BE2C (cell line): ENCODE data around the gene CDH23.
A peak's percentile ranks its signal among the peaks of the same experiment; 100 is the strongest.

ENCODE experiments used
- DNase-seq: peaks from one replicate; pipeline ENCODE4 v3.0.0-alpha.2; 2020
- H3K27me3 ChIP-seq: fragments of 250-450 bp; sonication (Bioruptor Pico); 2 replicates; pipeline ENCODE4 v1.5.1; 2020; ENCODE audit warnings: mild to moderate bottlenecking
- H3K36me3 ChIP-seq: fragments of 250-450 bp; sonication (Bioruptor Pico); 2 replicates; pipeline ENCODE4 v1.5.1; 2020; ENCODE audit warnings: mild to moderate bottlenecking
- H3K4me1 ChIP-seq: fragments of 250-450 bp; sonication (Bioruptor Pico); 2 replicates; pipeline ENCODE4 v1.5.1; 2020
- H3K4me3 ChIP-seq: 2 replicates; pipeline ENCODE4 v1.5.1; 2011; ENCODE audit warnings: low read depth, low read length
- H3K9me3 ChIP-seq: fragments of 250-450 bp; sonication (Bioruptor Pico); 2 replicates; pipeline ENCODE4 v1.5.1; 2020
- TF ChIP-seq, protein P1 (sequence below): IDR thresholded peaks from 2 replicates; pipeline ENCODE4 v1.5.1; 2012; ENCODE audit warnings: mild to moderate bottlenecking, low read depth, low read length

Gene CDH23

DNA sequence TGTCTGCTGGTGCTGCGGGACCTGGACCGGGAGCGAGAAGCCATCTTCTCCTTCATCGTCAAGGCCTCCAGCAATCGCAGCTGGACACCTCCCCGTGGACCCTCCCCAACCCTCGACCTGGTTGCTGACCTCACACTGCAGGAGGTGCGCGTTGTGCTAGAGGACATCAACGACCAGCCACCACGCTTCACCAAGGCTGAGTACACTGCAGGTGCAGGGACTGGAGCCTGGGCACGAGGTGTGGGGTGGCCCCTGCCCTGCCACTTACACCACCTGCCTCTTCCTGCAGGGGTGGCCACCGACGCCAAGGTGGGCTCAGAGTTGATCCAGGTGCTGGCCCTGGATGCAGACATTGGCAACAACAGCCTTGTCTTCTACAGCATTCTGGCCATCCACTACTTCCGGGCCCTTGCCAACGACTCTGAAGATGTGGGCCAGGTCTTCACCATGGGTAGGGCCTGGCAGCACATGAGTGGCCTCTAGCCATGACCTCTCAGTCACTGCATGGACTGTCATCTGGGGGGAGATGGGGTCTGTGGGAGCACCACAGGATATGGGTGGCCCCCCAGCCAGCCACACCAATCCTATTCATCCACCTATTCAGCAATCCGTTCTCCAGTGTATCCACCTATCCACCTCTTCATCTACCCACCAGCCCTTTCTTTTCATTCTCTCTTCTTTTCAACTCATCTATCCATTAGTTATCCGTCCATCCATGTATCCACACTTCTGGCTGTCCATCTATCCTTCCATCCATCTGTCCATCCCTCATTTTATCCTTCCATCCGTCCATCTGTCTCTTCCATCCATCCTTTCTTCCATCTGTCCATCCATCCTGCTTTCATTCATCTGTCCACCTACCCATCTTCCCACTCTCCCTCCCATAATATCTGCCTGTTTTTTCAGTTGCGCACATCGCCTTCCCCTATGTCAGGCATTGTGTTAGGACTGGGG lies 411.1 kb downstream of the CDH23 start:
- TF ChIP-seq, protein P1, sequence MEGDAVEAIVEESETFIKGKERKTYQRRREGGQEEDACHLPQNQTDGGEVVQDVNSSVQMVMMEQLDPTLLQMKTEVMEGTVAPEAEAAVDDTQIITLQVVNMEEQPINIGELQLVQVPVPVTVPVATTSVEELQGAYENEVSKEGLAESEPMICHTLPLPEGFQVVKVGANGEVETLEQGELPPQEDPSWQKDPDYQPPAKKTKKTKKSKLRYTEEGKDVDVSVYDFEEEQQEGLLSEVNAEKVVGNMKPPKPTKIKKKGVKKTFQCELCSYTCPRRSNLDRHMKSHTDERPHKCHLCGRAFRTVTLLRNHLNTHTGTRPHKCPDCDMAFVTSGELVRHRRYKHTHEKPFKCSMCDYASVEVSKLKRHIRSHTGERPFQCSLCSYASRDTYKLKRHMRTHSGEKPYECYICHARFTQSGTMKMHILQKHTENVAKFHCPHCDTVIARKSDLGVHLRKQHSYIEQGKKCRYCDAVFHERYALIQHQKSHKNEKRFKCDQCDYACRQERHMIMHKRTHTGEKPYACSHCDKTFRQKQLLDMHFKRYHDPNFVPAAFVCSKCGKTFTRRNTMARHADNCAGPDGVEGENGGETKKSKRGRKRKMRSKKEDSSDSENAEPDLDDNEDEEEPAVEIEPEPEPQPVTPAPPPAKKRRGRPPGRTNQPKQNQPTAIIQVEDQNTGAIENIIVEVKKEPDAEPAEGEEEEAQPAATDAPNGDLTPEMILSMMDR, result no peak
- no peaks in the 10 kb centered on the region for H3K36me3 ChIP-seq
- no peaks in the 10 kb centered on the region for H3K9me3 ChIP-seq
- H3K27me3 ChIP-seq, result no peaks in the 10 kb centered on the region
- DNase-seq, result no peak
- H3K4me1 ChIP-seq, result peaks cover 8% of the 10 kb centered on the region
- H3K4me3 ChIP-seq, result no peak overlapping the region

DNA sequence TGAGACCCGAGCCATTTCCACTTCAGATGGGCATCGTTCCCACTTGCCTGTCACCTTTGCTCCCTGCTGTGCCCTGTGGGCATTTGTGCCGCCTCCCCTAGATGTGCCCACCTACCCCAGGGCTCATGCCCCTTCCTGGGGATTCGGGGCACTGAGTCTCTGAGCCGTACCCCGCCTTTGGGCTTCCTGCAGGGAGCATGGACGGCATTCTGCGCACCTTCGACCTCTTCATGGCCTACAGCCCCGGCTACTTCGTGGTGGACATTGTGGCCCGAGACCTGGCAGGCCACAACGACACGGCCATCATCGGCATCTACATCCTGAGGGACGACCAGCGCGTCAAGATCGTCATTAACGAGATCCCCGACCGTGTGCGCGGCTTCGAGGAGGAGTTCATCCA lies 412.9 kb downstream of the CDH23 start:
- TF ChIP-seq, protein P1, result no peak
- Histone ChIP-seq H3K27me3 (no peaks in the 10 kb centered on the region), H3K4me1 (peaks cover 14% of the 10 kb centered on the region), H3K9me3 (no peaks in the 10 kb centered on the region), H3K4me3 (no peak overlapping the region), H3K36me3 (peaks cover 5% of the 10 kb centered on the region)
- DNase-seq, result no peak

DNA sequence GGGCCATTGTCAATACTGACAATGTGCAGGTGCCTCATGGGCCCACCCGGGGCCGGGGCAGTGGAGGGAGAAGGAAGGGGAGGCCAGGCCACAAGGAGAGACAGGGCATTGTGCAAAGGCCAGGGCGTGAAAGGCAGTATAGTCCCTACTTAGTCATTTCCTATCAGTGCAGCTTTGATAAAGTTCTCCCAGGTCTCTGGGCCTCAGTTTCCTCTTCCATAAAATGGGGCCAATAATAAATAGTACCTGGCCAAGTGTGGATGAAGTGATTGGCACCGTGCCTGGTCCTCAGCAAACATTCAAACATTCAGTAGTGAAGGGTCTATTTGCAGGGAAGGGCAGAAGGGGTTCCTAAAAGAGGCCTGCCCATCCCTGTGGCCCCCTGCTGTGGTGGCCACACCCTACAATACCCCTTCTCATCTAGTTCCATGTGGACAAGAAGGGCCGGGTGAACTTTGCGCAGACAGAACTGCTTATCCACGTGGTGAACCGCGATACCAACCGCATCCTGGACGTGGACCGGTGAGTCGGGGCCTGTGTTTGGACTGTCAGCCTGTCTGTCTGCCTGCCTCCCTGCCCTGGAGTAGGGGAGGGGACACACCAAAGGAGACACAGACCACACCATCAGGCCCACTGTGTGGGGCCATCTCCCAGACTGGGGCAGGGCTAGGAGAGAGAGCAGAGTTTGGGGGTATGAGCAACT lies 413.5 kb downstream of the CDH23 start:
- TF ChIP-seq, protein P1, result no peak
- H3K36me3 ChIP-seq, result peaks cover 8% of the 10 kb centered on the region
- no peak overlapping the region for H3K4me3 ChIP-seq
- no peaks in the 10 kb centered on the region for H3K27me3 ChIP-seq
- DNase-seq, result no peak
- peaks cover 14% of the 10 kb centered on the region for H3K4me1 ChIP-seq
- H3K9me3 ChIP-seq, result no peaks in the 10 kb centered on the region

DNA sequence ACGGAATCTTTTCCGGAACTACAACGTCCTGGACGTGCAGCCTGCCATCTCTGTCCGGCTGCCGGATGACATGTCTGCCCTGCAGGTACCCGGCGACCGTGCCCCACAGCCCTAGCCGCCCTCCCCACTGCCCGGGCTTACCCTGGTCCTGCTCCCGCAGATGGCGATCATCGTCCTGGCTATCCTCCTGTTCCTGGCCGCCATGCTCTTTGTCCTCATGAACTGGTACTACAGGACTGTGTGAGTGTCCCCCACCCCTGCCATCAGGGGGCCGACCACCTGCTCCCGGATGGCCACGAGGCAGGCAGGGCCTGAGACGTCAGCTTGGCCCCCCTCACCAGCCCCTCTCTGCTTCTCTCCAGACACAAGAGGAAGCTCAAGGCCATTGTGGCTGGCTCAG lies 414.6 kb downstream of the CDH23 start:
- H3K4me1 ChIP-seq, result peaks cover 14% of the 10 kb centered on the region
- peaks cover 18% of the 10 kb centered on the region for H3K36me3 ChIP-seq
- TF ChIP-seq, protein P1, result no peak
- DNase-seq, result no peak
- H3K27me3 ChIP-seq, result no peaks in the 10 kb centered on the region
- H3K4me3 ChIP-seq, result no peak overlapping the region
- no peaks in the 10 kb centered on the region for H3K9me3 ChIP-seq

DNA sequence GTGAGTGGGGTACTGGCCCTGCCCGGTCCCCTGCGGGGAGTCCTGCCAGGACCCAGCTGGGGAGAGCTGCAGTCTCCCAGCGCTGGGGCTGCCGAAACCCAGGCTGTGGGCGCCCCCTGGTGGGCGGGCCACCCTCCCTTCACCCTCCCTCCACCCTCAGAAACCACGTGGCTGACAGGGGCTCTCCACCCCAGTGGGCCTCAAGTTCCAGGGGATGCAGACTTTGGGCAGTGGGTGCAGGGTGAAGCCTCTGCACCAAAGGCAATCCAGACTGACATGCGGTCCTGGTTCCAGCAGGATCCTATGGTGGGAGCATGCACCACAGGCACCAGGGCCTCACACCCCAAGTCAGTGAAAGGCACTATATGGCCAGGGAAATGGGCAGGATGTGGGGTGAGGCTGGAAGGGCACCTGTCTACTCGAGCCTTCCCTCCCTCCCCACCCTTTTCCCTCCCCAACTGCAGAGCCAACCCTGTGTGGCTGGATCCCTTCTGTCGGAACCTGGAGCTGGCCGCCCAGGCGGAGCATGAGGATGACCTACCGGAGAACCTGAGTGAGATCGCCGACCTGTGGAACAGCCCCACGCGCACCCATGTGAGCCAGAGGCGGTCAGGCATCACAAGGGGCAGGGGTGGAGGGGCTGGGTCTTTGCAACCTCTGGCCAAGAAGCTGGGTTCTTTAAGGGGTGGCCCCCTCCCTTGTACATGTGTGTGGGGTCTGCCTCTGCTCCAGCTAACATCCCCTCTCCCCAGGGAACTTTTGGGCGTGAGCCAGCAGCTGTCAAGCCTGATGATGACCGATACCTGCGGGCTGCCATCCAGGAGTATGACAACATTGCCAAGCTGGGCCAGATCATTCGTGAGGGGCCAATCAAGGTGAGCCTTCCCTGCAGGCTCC lies 415.5 kb downstream of the CDH23 start:
- peaks cover 14% of the 10 kb centered on the region for H3K4me1 ChIP-seq
- TF ChIP-seq, protein P1, result peak; percentile 84
- peaks cover 27% of the 10 kb centered on the region for H3K36me3 ChIP-seq
- H3K4me3 ChIP-seq, result no peak overlapping the region
- H3K9me3 ChIP-seq, result no peaks in the 10 kb centered on the region
- peak; percentile 80 for DNase-seq
- H3K27me3 ChIP-seq, result no peaks in the 10 kb centered on the region
